CD4-positive, alpha-beta T cell (primary cell): Measurements from ENCODE around the gene MT1E. TPM values are rescaled to one million over a fixed set of nuclear protein-coding genes. Genes with fewer than 3 reads are reported as not detected.
"Not testable (repeated sequence)": the region's sequence is repeated elsewhere in the genome, so short reads cannot be mapped to it uniquely, and the experiment has no call there.

Experiments
- ATAC-seq: fragments of 200-7000 bp; cut with Tn5 transposase; one replicate; pipeline ENCODE4 v1.10.0; 2022; ENCODE audit warnings: mild to moderate bottlenecking; ENCODE audit not compliant: poor library complexity
- CTCF ChIA-PET: fragments of 350-600 bp; sonication (Branson Sonifier 250); formaldehyde crosslinking; loops from one replicate; lab custom pipeline; 2021; ENCODE audit warnings: antibody characterized with exemption, inconsistent platforms; lab: Charles Lee
- POLR2A ChIA-PET: fragments of 350-600 bp; sonication (Branson Sonifier 250); formaldehyde crosslinking; loops from one replicate; lab custom pipeline; 2021; ENCODE audit warnings: antibody characterized with exemption, inconsistent platforms; lab: Charles Lee
- DNase-seq, 14 experiments: peaks; one replicate each; pipeline ENCODE4 v3.0.0-alpha.2; 2013 to 2020; ENCODE audit warnings: mixed read lengths in 2 of 14
- H3K27ac ChIP-seq, 2 donors: one replicate each; pipeline versions ENCODE4 v1.5.1 to v1.7.0; 2013; ENCODE audit warnings: low read length in 2 of 2, low read depth in 1 of 2, mild to moderate bottlenecking in 1 of 2
- H3K27me3 ChIP-seq, 2 experiments: 1 replicate in 1 of 2; 2 replicates in 1 of 2; pipeline versions ENCODE4 v1.6.1 to v1.7.0; 2013; ENCODE audit warnings: low read length in 2 of 2, control low read depth in 1 of 2, mild to moderate bottlenecking in 1 of 2, moderate library complexity in 1 of 2; ENCODE audit not compliant: insufficient read depth in 2 of 2, control insufficient read depth in 1 of 2
- H3K36me3 ChIP-seq: one replicate; pipeline ENCODE4 v1.6.1; 2013; ENCODE audit warnings: low read length, control low read depth; ENCODE audit not compliant: insufficient read depth
- H3K4me1 ChIP-seq: one replicate; pipeline ENCODE4 v1.6.1; 2013; ENCODE audit warnings: low read length, control low read depth; ENCODE audit not compliant: insufficient read depth
- H3K4me3 ChIP-seq: one replicate; pipeline ENCODE4 v1.5.1; 2013; ENCODE audit warnings: mild to moderate bottlenecking, low read length, moderate library complexity
- H3K9me3 ChIP-seq, 2 experiments: 1 replicate in 1 of 2; 2 replicates in 1 of 2; pipeline versions ENCODE4 v1.6.1 to v1.7.0; 2013; ENCODE audit warnings: low read length in 2 of 2, mild to moderate bottlenecking in 2 of 2, control low read depth in 1 of 2, moderate library complexity in 1 of 2; ENCODE audit not compliant: control insufficient read depth in 1 of 2, insufficient read depth in 1 of 2
- H3K27ac Mint-ChIP-seq: one replicate; pipeline ENCODE4 v1.8.0; 2020; ENCODE audit warnings: mixed read lengths
- H3K27me3 Mint-ChIP-seq: one replicate; pipeline ENCODE4 v1.8.0; 2021; ENCODE audit warnings: mixed read lengths
- H3K36me3 Mint-ChIP-seq: one replicate; pipeline ENCODE4 v1.8.0; 2021; ENCODE audit warnings: low read depth, mixed read lengths
- H3K4me1 Mint-ChIP-seq: one replicate; pipeline ENCODE4 v1.8.0; 2021; ENCODE audit warnings: low read depth, mixed read lengths
- H3K4me3 Mint-ChIP-seq: one replicate; pipeline ENCODE4 v1.8.0; 2020; ENCODE audit warnings: mild to moderate bottlenecking, mixed read lengths
- H3K9me3 Mint-ChIP-seq: one replicate; pipeline ENCODE4 v1.8.0; 2020; ENCODE audit warnings: mixed read lengths
- intact Hi-C, 2 experiments: fragments of 100-400 bp; cut with DNase I in 1 of 2; cut with micrococcal nuclease in 1 of 2; formaldehyde crosslinking; loops; one replicate each; pipeline versions ENCODE4 v1.15.1 to v1.9.0; 2023 to 2025; cut with DNase I, micrococcal nuclease
- total RNA-seq, 174 experiments: library from RNA in 2 of 174; stranded (reverse) in 2 of 174; gene quantifications; one replicate each; pipeline ENCODE4 v1.2.3 and lab custom pipeline; 2021 to 2026
- TF ChIP-seq, protein P1 (sequence below): fragments of 200-600 bp; IDR thresholded peaks from one replicate; pipeline ENCODE4 v1.8.0; 2022; ENCODE audit warnings: antibody characterized with exemption, mild to moderate bottlenecking

Gene MT1E
- total RNA-seq, 2 experiments from 2014 or later = 2.5 to 2.9 TPM

GRCh38 chr16:56672761-56673536, 47.4 kb downstream of the MT1E start:
- H3K4me3 Mint-ChIP-seq = no peak overlapping the region
- POLR2A ChIA-PET = interaction anchor here (1.1 to 1.5 kb wide), 2 partner anchors 9 to 29 kb away, joined by 5 to 7 read pairs; partner anchors contain the start of gene MT1X
- no peak overlapping the region for H3K4me3 ChIP-seq
- peaks cover 39% of the 10 kb centered on the region for H3K4me1 Mint-ChIP-seq
- H3K27ac Mint-ChIP-seq = no peak overlapping the region
- ATAC-seq = no peak
- peaks cover 30 to 40% of the 10 kb centered on the region in 2 experiments for H3K27me3 ChIP-seq
- no peaks in the 10 kb centered on the region for H3K9me3 Mint-ChIP-seq
- CTCF ChIA-PET = interaction anchor here (1.4 to 1.9 kb wide), 2 partner anchors 29 kb away, joined by 4 to 5 read pairs; no protein-coding TSS in a partner anchor
- no peaks in the 10 kb centered on the region for H3K36me3 Mint-ChIP-seq
- H3K27ac ChIP-seq = no peak overlapping the region
- no peaks in the 10 kb centered on the region for H3K36me3 ChIP-seq
- H3K9me3 ChIP-seq = peaks cover 0 to 11% of the 10 kb centered on the region in 2 experiments
- intact Hi-C loops = no loop called here
- H3K4me1 ChIP-seq = peaks cover 27% of the 10 kb centered on the region
- DNase-seq = no peak
- peaks cover 74% of the 10 kb centered on the region for H3K27me3 Mint-ChIP-seq
- TF ChIP-seq, protein P1, sequence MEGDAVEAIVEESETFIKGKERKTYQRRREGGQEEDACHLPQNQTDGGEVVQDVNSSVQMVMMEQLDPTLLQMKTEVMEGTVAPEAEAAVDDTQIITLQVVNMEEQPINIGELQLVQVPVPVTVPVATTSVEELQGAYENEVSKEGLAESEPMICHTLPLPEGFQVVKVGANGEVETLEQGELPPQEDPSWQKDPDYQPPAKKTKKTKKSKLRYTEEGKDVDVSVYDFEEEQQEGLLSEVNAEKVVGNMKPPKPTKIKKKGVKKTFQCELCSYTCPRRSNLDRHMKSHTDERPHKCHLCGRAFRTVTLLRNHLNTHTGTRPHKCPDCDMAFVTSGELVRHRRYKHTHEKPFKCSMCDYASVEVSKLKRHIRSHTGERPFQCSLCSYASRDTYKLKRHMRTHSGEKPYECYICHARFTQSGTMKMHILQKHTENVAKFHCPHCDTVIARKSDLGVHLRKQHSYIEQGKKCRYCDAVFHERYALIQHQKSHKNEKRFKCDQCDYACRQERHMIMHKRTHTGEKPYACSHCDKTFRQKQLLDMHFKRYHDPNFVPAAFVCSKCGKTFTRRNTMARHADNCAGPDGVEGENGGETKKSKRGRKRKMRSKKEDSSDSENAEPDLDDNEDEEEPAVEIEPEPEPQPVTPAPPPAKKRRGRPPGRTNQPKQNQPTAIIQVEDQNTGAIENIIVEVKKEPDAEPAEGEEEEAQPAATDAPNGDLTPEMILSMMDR = no peak

DNA sequence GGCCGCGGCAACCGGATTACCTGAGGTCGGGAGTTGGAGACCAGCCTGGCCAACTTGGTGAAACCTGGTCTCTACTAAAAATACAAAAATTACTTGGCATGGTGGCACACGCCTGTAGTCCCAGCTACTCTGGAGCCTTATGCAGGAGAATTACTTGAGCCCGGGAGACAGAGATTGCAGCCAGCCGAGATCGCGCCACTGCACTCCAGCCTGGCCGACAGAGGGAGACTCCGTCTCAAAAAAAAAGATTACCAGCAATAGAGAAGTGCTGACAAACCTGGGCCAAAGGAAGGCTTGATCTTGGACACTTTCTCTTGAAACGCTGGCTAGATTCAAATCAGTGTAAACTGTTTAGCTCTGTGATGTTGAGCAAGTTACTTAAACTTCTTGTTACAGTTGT, 48.3 kb downstream of the MT1E start:
- DNase-seq (peak in 6 of 14 experiments; percentile 16 to 57 (median 28)), ATAC-seq (no peak)
- H3K4me1 ChIP-seq = peaks cover 21% of the 10 kb centered on the region
- no peak overlapping the region for H3K4me3 ChIP-seq
- H3K27ac Mint-ChIP-seq = no peak overlapping the region
- ChIA-PET CTCF (interaction anchor here (1.4 to 1.9 kb wide), 2 partner anchors 28 to 30 kb away, joined by 4 to 5 read pairs; no protein-coding TSS in a partner anchor), POLR2A (interaction anchor here (1.1 to 1.5 kb wide), 2 partner anchors 8 to 28 kb away, joined by 5 to 7 read pairs; partner anchors contain the start of gene MT1X)
- H3K4me3 Mint-ChIP-seq = peak overlapping the region; percentile 65
- no peaks in the 10 kb centered on the region for H3K36me3 ChIP-seq
- intact Hi-C loops = loop anchor here in 1 of 2 experiments (1.0 kb wide), 1 partner anchor 28 kb away; no protein-coding TSS in a partner anchor
- peaks cover 0 to 11% of the 10 kb centered on the region in 2 experiments for H3K9me3 ChIP-seq
- no peaks in the 10 kb centered on the region for H3K36me3 Mint-ChIP-seq
- no peak overlapping the region for H3K27ac ChIP-seq
- no peaks in the 10 kb centered on the region for H3K9me3 Mint-ChIP-seq
- peaks cover 30% of the 10 kb centered on the region for H3K4me1 Mint-ChIP-seq
- H3K27me3 ChIP-seq = peaks cover 21 to 30% of the 10 kb centered on the region in 2 experiments
- TF ChIP-seq, protein P1 = no peak
- H3K27me3 Mint-ChIP-seq = peaks cover 64% of the 10 kb centered on the region

GRCh38 chr16:56674570-56674969, 49.0 kb downstream of the MT1E start:
- H3K4me3 Mint-ChIP-seq = peak overlapping the region; percentile 65
- H3K9me3 ChIP-seq, H3K4me3 ChIP-seq, DNase-seq, H3K36me3 ChIP-seq, H3K27ac Mint-ChIP-seq, H3K27ac ChIP-seq, POLR2A ChIA-PET, ATAC-seq, H3K9me3 Mint-ChIP-seq, H3K36me3 Mint-ChIP-seq: not testable (repeated sequence)
- intact Hi-C loops = loop anchor here in 1 of 2 experiments (1.0 kb wide), 1 partner anchor 28 kb away; no protein-coding TSS in a partner anchor
- CTCF ChIA-PET = interaction anchor here (1.9 kb wide), 1 partner anchor 27 kb away, joined by 5 read pairs; no protein-coding TSS in a partner anchor
- H3K4me1 Mint-ChIP-seq = peaks cover 27% of the 10 kb centered on the region
- Histone ChIP-seq H3K27me3 (peaks cover 15 to 24% of the 10 kb centered on the region in 2 experiments), H3K4me1 (peaks cover 17% of the 10 kb centered on the region)
- H3K27me3 Mint-ChIP-seq = peaks cover 57% of the 10 kb centered on the region
